HEK293 (cell line): ENCODE measurements around the gene KLF16.

Experiments
- CTCF ChIA-PET: fragments of 350-600 bp; formaldehyde crosslinking; extraction: SDS; loops from one replicate; lab custom pipeline; 2021; ENCODE audit warnings: antibody characterized with exemption; lab: Yijun Ruan, JAX
- POLR2A ChIA-PET: fragments of 300-600 bp; formaldehyde crosslinking; extraction: SDS; loops from one replicate; lab custom pipeline; 2020; ENCODE audit warnings: antibody characterized with exemption, inconsistent platforms; lab: Yijun Ruan, JAX
- H3K27ac ChIP-seq: fragments of 200-500 bp; sonication (Bioruptor generic); 2 replicates; pipeline ENCODE4 v1.5.1; 2014; ENCODE audit warnings: low read depth, low read length, control low read depth, inconsistent platforms; ENCODE audit errors: extremely low read depth
- H3K36me3 ChIP-seq, 2 experiments: fragments of 200-500 bp in 1 of 2; sonication (Bioruptor generic) in 1 of 2; 1 replicate in 1 of 2; 2 replicates in 1 of 2; pipeline ENCODE4 v1.5.1; 2014 to 2017; ENCODE audit warnings: inconsistent platforms in 2 of 2, low read length in 2 of 2; ENCODE audit not compliant: control insufficient read depth in 2 of 2, insufficient read depth in 1 of 2
- H3K4me1 ChIP-seq: fragments of 200-500 bp; sonication (Bioruptor generic); 2 replicates; pipeline ENCODE4 v1.5.1; 2014; ENCODE audit warnings: mild to moderate bottlenecking, low read length, inconsistent platforms; ENCODE audit not compliant: control insufficient read depth, insufficient read depth
- H3K4me3 ChIP-seq: 2 replicates; pipeline ENCODE4 v1.5.1; 2011; ENCODE audit warnings: low read depth, mild to moderate bottlenecking, control low read depth, low read length, moderate library complexity
- H3K9me3 ChIP-seq: fragments of 200-500 bp; sonication (Bioruptor generic); 2 replicates; pipeline ENCODE4 v1.5.1; 2014; ENCODE audit warnings: low read depth, low read length, inconsistent platforms; ENCODE audit not compliant: control insufficient read depth, insufficient read depth
- CTCF ChIP-seq: fragments of 450-650 bp; formaldehyde crosslinking; IDR thresholded peaks from 2 replicates; pipeline ENCODE4 v1.5.1; 2016; ENCODE audit warnings: missing biosample characterization, missing genetic modification characterization
- GLI2 ChIP-seq: fragments of 450-650 bp; formaldehyde crosslinking; IDR thresholded peaks from 2 replicates; pipeline ENCODE4; 2017; ENCODE audit warnings: missing biosample characterization, missing genetic modification characterization, low read depth, borderline replicate concordance
- HIC1 ChIP-seq: fragments of 450-650 bp; formaldehyde crosslinking; IDR thresholded peaks from 2 replicates; pipeline ENCODE4 v1.5.1; 2016; ENCODE audit warnings: missing biosample characterization, missing genetic modification characterization
- SCRT2 ChIP-seq: fragments of 450-650 bp; formaldehyde crosslinking; IDR thresholded peaks from 2 replicates; pipeline ENCODE4 v1.5.1; 2016; ENCODE audit warnings: missing biosample characterization, missing genetic modification characterization
- SP2 ChIP-seq: fragments of 450-650 bp; formaldehyde crosslinking; IDR thresholded peaks from 2 replicates; pipeline ENCODE4 v1.5.1; 2016; ENCODE audit warnings: missing biosample characterization, missing genetic modification characterization
- ZBTB17 ChIP-seq: fragments of 450-650 bp; formaldehyde crosslinking; IDR thresholded peaks from 2 replicates; pipeline ENCODE4 v1.5.1; 2016; ENCODE audit warnings: missing biosample characterization, missing genetic modification characterization
- ZBTB8A ChIP-seq: fragments of 450-650 bp; formaldehyde crosslinking; IDR thresholded peaks from 2 replicates; pipeline ENCODE4 v1.5.1; 2016; ENCODE audit warnings: missing biosample characterization, missing genetic modification characterization
- ZFP41 ChIP-seq: fragments of 450-650 bp; formaldehyde crosslinking; IDR thresholded peaks from 2 replicates; pipeline ENCODE4 v1.5.1; 2016; ENCODE audit warnings: missing biosample characterization, missing genetic modification characterization, borderline replicate concordance
- ZNF138 ChIP-seq: fragments of 450-650 bp; formaldehyde crosslinking; IDR thresholded peaks from 2 replicates; pipeline ENCODE4 v1.5.1; 2016; ENCODE audit warnings: missing biosample characterization, missing genetic modification characterization, borderline replicate concordance
- ZNF140 ChIP-seq: fragments of 450-650 bp; formaldehyde crosslinking; IDR thresholded peaks from 2 replicates; pipeline ENCODE4 v1.5.1; 2016; ENCODE audit warnings: missing biosample characterization, missing genetic modification characterization
- ZNF2 ChIP-seq: fragments of 450-650 bp; formaldehyde crosslinking; IDR thresholded peaks from 2 replicates; pipeline ENCODE4 v1.5.1; 2016; ENCODE audit warnings: missing biosample characterization, missing genetic modification characterization
- ZNF239 ChIP-seq: fragments of 450-650 bp; formaldehyde crosslinking; IDR thresholded peaks from 2 replicates; pipeline ENCODE4 v1.5.1; 2016; ENCODE audit warnings: missing biosample characterization, missing genetic modification characterization
- ZNF341 ChIP-seq: fragments of 450-650 bp; formaldehyde crosslinking; IDR thresholded peaks from 2 replicates; pipeline ENCODE4; 2016; ENCODE audit warnings: low read depth, missing biosample characterization, missing genetic modification characterization
- ZNF426 ChIP-seq: fragments of 450-650 bp; formaldehyde crosslinking; IDR thresholded peaks from 2 replicates; pipeline ENCODE4 v1.5.1; 2017; ENCODE audit warnings: missing biosample characterization, missing genetic modification characterization, mild to moderate bottlenecking, inconsistent platforms, moderate library complexity
- ZNF530 ChIP-seq: fragments of 450-650 bp; formaldehyde crosslinking; IDR thresholded peaks from 2 replicates; pipeline ENCODE4 v1.5.1; 2016; ENCODE audit warnings: low read depth, missing biosample characterization, missing genetic modification characterization
- ZNF561 ChIP-seq: fragments of 450-650 bp; IDR thresholded peaks from 2 replicates; pipeline ENCODE4 v1.5.1; 2018; ENCODE audit warnings: missing biosample characterization, missing genetic modification characterization, borderline replicate concordance
- ZNF580 ChIP-seq: fragments of 450-650 bp; formaldehyde crosslinking; IDR thresholded peaks from 2 replicates; pipeline ENCODE4 v1.5.1; 2016; ENCODE audit warnings: missing biosample characterization, missing genetic modification characterization
- ZNF621 ChIP-seq: fragments of 450-650 bp; formaldehyde crosslinking; IDR thresholded peaks from 2 replicates; pipeline ENCODE4 v1.5.1; 2017; ENCODE audit warnings: missing biosample characterization, missing genetic modification characterization
- ZNF768 ChIP-seq: fragments of 450-650 bp; formaldehyde crosslinking; IDR thresholded peaks from 2 replicates; pipeline ENCODE4 v1.5.1; 2018; ENCODE audit warnings: missing biosample characterization, mild to moderate bottlenecking, missing genetic modification characterization
- ZNF777 ChIP-seq: fragments of 450-650 bp; formaldehyde crosslinking; IDR thresholded peaks from 2 replicates; pipeline ENCODE4 v1.5.1; 2017; ENCODE audit warnings: missing biosample characterization, missing genetic modification characterization, borderline replicate concordance
- ZNF792 ChIP-seq: fragments of 450-650 bp; formaldehyde crosslinking; IDR thresholded peaks from 2 replicates; pipeline ENCODE4 v1.5.1; 2016; ENCODE audit warnings: missing biosample characterization, missing genetic modification characterization
- ZSCAN16 ChIP-seq: fragments of 450-650 bp; formaldehyde crosslinking; IDR thresholded peaks from 2 replicates; pipeline ENCODE4 v1.5.1; 2016; ENCODE audit warnings: missing biosample characterization, missing genetic modification characterization
- ZSCAN5A ChIP-seq: fragments of 450-650 bp; formaldehyde crosslinking; IDR thresholded peaks from 2 replicates; pipeline ENCODE4 v1.5.1; 2016; ENCODE audit warnings: missing biosample characterization, missing genetic modification characterization
- TF ChIP-seq, protein P1 (sequence below): fragments of 450-650 bp; formaldehyde crosslinking; IDR thresholded peaks from 2 replicates; pipeline ENCODE4 v1.5.1; 2017; ENCODE audit warnings: missing biosample characterization, missing genetic modification characterization

Gene KLF16

DNA sequence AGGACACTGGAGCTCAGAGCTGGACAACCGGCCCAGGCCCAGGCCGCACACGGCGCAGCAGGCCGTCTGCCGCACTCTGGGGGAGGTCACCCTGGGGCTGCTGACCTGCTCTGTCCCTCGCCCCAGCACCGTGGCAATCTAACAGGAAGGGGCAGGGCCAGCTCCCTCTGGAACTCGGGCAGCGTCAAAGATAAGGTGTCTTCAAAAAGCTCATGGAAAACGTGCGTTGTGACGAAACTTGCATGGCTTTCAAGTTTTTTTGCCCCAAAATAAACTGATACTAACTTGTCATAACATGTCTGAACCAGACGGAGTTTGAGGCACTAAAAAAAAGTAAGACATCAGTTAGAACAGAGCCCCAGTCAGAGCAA, 39.1 kb downstream of the KLF16 start:
- ChIA-PET POLR2A (interaction anchor here (1.9 kb wide), 1 partner anchor 13 kb away, joined by 4 read pairs; no protein-coding TSS in a partner anchor), CTCF (interaction anchor here (0.6 to 5.0 kb wide), 8 partner anchors 13 to 683 kb away, joined by 3 to 53 read pairs (median 4); no protein-coding TSS in a partner anchor)
- no peak overlapping the region for H3K27ac ChIP-seq
- TF ChIP-seq ZNF138 (tag by site-specific recombination) (no peak), ZBTB17 (tag by site-specific recombination) (no peak), ZNF530 (tag by site-specific recombination) (no peak)
- no peaks in the 10 kb centered on the region for H3K4me1 ChIP-seq
- H3K36me3 ChIP-seq: peaks cover 19 to 70% of the 10 kb centered on the region in 2 experiments; a peak in 2 of 3 replicates
- no peak overlapping the region for H3K4me3 ChIP-seq
- no peaks in the 10 kb centered on the region for H3K9me3 ChIP-seq

GRCh38 chr19:1823539-1824251, 39.7 kb downstream of the KLF16 start:
- no peak overlapping the region for H3K4me3 ChIP-seq
- H3K9me3 ChIP-seq: no peaks in the 10 kb centered on the region
- no peak overlapping the region for H3K27ac ChIP-seq
- H3K4me1 ChIP-seq: no peaks in the 10 kb centered on the region
- POLR2A ChIA-PET: interaction anchor here (1.9 kb wide), 1 partner anchor 14 kb away, joined by 4 read pairs; no protein-coding TSS in a partner anchor
- TF ChIP-seq ZNF426: no peak
- peak; percentile 27; the same call in 1 of the 2 replicates for TF ChIP-seq SP2 (tag by site-specific recombination)
- 0 out of 2 replicates have a peak, but pooled peaks have one; percentile 17 for TF ChIP-seq ZBTB8A
- TF ChIP-seq, all 188 proteins: peak for 2
- CTCF ChIA-PET: interaction anchor here (0.6 to 5.0 kb wide), 7 partner anchors 14 to 683 kb away, joined by 3 to 53 read pairs (median 6); no protein-coding TSS in a partner anchor
- peaks cover 19 to 71% of the 10 kb centered on the region in 2 experiments; a peak in 2 of 3 replicates for H3K36me3 ChIP-seq

DNA sequence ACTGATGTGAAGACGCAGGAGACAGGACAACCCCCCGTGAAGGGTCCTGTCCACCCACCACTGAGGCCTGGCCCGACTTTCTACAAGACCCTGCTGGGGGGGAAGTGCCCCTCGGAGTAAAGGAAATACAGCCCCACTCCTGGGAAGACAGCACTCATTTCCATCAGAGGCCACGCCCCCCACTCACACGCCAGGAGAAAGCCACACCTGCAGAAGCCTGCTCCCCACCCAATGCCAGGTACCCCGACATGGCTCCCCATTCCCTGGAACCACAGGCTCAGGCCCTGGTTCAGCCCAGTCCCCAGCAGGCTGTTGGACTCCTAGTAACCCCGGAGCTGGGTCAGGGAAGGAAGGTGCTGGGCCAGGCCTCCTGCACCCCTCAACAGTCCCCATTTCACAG, 40.4 kb downstream of the KLF16 start:
- Histone ChIP-seq H3K36me3 (peaks cover 19 to 75% of the 10 kb centered on the region in 2 experiments; a peak in 2 of 3 replicates), H3K27ac (no peak overlapping the region), H3K4me3 (no peak overlapping the region), H3K9me3 (no peaks in the 10 kb centered on the region), H3K4me1 (no peaks in the 10 kb centered on the region)
- ChIA-PET CTCF (interaction anchor here (0.6 to 5.0 kb wide), 3 partner anchors 15 to 50 kb away, joined by 3 to 53 read pairs (median 3); no protein-coding TSS in a partner anchor), POLR2A (no interaction called here)
- no peak for TF ChIP-seq CTCF
- no peak for TF ChIP-seq ZNF140 (tag by site-specific recombination)
- TF ChIP-seq ZNF580 (tag by site-specific recombination): no peak
- TF ChIP-seq ZNF239 (tag by site-specific recombination): no peak
- TF ChIP-seq ZNF792 (tag by site-specific recombination): no peak
- TF ChIP-seq SCRT2 (tag by site-specific recombination): no peak
- no peak for TF ChIP-seq ZSCAN16 (tag by site-specific recombination)
- no peak for TF ChIP-seq ZNF341 (tag by site-specific recombination)
- no peak for TF ChIP-seq ZNF768 (tag by site-specific recombination)
- TF ChIP-seq ZNF777 (tag by site-specific recombination): no peak
- TF ChIP-seq ZFP41: no peak
- TF ChIP-seq GLI2 (tag by site-specific recombination): no peak
- TF ChIP-seq ZNF621 (tag by site-specific recombination): no peak
- TF ChIP-seq, protein P1, sequence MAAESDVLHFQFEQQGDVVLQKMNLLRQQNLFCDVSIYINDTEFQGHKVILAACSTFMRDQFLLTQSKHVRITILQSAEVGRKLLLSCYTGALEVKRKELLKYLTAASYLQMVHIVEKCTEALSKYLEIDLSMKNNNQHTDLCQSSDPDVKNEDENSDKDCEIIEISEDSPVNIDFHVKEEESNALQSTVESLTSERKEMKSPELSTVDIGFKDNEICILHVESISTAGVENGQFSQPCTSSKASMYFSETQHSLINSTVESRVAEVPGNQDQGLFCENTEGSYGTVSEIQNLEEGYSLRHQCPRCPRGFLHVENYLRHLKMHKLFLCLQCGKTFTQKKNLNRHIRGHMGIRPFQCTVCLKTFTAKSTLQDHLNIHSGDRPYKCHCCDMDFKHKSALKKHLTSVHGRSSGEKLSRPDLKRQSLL (tag by site-specific recombination): no peak
- TF ChIP-seq ZNF2: no peak
- TF ChIP-seq ZSCAN5A (tag by site-specific recombination): no peak
- TF ChIP-seq ZNF561: no peak
- TF ChIP-seq HIC1 (tag by site-specific recombination): no peak
